H54 (cell line): Measurements from ENCODE around the gene C2orf69.
"Not testable (repeated sequence)": the region's sequence is repeated elsewhere in the genome, so short reads cannot be mapped to it uniquely, and the experiment has no call there.

Experiments used
- DNase-seq: peaks from one replicate; pipeline ENCODE4 v3.0.0; 2011; ENCODE audit warnings: low spot score, mixed read lengths; ENCODE audit not compliant: insufficient read length
- FAIRE-seq: peaks from 3 replicates; lab custom pipeline; 2011; peaks lifted over from hg19 to GRCh38; lab: Jason Lieb, UNC
- POLR2A ChIP-seq: IDR thresholded peaks from 2 replicates; pipeline ENCODE4 v1.6.1; 2011; ENCODE audit warnings: low read depth, mild to moderate bottlenecking, low read length

C2orf69 gene

GRCh38 chr2:199902486-199903110 lies 8.5 kb upstream of the C2orf69 start:
- FAIRE-seq (no peak), DNase-seq (no peak)
- no peak for TF ChIP-seq POLR2A

DNA sequence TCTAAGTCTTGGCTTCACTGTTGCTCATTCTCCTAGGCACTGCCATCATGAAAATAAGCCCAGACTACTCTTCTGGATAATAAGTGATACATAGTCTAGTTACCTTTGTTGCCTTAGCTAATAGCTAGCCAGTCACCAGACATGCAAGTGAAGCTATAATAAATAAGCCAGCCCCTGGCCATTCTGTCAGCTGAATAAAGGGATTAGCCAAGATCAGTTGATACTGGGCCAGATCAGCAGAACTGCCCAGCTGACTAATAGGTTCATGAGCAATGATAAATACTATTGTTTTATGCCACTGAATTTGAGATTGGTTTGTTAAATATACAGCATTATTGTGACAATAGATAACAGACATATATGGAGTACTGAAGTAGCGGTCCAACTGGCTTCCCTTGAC lies 8.0 kb upstream of the C2orf69 start:
- no peak for TF ChIP-seq POLR2A
- no peak for DNase-seq
- FAIRE-seq = no peak

DNA sequence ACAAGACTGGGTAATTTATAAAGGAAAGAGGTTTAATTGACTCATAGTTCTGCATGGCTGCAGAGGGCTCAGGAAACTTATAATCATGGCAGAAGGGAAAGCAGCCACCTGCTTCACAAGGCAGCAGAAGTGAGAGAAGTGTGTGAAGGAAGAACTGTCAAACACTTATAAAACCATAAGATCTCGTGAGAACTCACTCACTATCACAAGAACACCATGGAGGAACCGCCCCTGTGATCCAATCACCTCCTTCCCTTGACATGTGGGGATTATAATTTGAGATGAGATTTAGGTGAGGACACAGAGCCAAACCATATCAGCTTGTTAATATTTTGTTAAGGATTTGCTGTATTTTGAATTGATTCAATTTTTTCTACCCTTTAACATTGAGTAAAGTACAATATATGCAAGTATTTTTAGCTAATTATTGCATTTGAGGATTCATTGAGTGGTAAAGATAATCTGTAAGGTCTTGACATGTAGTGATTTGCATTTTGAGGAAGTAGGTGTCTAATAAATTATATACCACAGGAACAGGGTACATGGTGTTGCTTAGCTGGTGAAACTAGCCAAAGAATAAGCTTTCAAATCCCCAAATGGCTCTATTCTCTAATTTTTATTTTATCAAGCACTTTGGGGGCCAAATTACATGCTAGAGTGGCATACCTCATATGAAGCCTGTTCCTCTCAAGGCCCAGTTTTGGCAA lies 3.9 kb upstream of the C2orf69 start:
- no peak for FAIRE-seq
- no peak for DNase-seq
- TF ChIP-seq POLR2A = no peak

GRCh38 chr2:199910338-199911051 lies 598 bp upstream of the C2orf69 start:
- TF ChIP-seq POLR2A = no peak
- FAIRE-seq = peak; percentile 57
- no peak for DNase-seq

DNA sequence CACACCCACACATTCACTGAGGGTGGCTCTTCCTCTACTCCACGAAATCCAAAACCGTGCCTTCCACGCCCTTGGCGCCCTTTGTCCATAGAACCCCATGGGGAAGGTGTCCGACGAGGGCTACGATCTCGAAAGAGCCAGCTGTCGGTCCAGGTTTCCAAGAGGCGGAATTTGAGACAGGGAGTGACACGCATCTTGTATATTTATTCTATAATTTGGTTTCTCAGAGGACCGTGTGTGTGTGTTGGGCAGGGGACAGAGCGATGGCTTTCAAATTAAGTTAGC lies 726 bp downstream of the C2orf69 start:
- DNase-seq (no peak), FAIRE-seq (no peak)
- TF ChIP-seq POLR2A = no peak

- not testable (repeated sequence) for FAIRE-seq, DNase-seq
Measured at GRCh38 chr2:199912553-199913114, 1.5 kb downstream of the C2orf69 start.

DNA sequence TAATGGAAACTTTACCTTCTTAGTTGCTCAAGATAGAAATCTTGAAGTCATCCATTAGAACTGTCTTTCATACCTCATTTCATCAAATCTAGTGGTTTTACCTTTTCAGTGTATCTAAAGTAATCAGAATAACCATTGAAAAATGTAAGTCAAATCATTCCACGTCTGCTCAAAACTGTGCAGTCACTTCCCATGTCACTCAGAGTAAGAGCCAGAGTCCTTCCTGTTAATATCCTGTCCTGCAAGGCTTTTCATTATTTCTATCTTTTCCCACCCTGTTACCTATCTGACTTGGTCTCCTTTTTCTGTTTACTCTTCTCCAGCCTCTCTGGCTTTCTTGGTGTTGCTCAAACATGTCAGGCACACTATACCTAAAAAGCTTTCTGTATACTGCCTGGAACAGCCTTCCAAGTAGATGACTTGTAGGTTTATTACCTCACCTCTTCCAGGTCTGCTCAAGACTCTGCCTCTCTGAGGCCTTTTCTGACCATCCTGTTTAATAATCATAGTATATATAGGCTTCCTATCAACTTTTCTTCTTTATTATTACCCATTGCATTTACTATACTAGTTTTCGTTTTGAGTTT lies 3.4 kb downstream of the C2orf69 start:
- TF ChIP-seq POLR2A = no peak
- FAIRE-seq (no peak), DNase-seq (no peak)

DNA sequence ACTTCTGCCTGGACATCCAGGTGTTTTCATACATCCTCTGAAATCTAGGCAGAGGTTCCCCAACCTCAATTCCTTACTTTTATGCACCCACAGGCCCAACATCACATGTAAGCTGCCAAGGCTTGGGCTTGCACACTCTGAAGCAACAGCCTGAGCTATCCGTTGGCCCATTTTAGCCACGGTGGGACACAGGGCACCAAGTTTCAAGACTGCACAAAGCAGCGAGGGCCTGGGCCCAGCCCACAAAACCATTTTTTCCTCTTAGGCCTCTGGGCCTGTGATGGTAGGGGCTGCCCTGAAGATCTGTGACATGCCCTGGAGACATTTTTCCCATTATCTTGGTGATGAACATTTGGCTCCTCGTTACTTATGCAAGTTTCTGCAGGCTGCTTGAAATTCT lies 5.9 kb downstream of the C2orf69 start:
- no peak for TF ChIP-seq POLR2A
- DNase-seq (no peak), FAIRE-seq (no peak)

- TF ChIP-seq POLR2A = no peak
- FAIRE-seq (peak; percentile 33), DNase-seq (no peak)
Measured at GRCh38 chr2:199922856-199923255, 11.8 kb downstream of the C2orf69 start.

- FAIRE-seq (no peak), DNase-seq (no peak)
- TF ChIP-seq POLR2A = no peak
Measured at GRCh38 chr2:199923924-199924323, 12.8 kb downstream of the C2orf69 start.

GRCh38 chr2:199926806-199927205 lies 15.7 kb downstream of the C2orf69 start:
- TF ChIP-seq POLR2A = no peak
- DNase-seq (no peak), FAIRE-seq (no peak)

DNA sequence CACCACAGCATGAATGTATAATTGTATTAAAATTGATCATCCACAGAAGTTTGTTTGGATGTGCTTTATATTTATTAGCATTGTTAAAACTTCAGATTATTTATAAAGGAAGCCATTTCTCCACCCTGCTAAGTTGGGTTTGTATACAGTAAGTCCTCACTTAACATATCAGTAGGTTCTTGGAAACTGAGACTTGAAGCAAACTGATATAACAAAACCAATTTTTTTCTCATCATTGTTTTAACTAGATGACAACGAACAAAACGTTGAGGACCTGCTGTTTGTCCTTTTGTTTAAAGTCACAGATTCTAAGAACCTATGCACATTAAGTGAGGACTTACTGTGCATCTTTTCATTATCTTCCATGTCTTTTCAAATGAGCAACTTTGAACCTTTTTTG lies 17.1 kb downstream of the C2orf69 start:
- peak; percentile 69 for FAIRE-seq
- no peak for TF ChIP-seq POLR2A
- no peak for DNase-seq

- DNase-seq (no peak), FAIRE-seq (peak; percentile 67)
- TF ChIP-seq POLR2A = no peak
Measured at GRCh38 chr2:199928626-199929025, 17.5 kb downstream of the C2orf69 start.

DNA sequence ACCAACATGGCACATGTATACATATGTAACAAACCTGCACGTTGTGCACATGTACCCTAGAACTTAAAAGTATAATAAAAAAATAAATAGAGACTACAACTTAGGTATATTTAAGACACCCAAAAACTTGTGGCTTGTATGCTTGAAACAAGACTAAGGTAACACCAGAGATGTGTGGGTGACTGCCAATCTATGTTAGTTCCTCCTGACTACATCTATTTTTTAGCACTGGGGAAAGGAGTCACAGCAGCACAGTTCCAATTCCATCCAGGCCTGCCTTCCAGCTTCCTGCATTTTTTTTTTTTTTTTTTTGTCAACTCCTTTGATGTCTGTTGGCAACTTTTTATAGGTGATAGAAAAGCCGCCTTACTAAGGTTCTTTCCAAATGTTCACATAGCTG lies 18.2 kb downstream of the C2orf69 start:
- no peak for TF ChIP-seq POLR2A
- DNase-seq = no peak
- FAIRE-seq = peak; percentile 15
